HepG2 (cell line): ENCODE measurements around the gene CENPE. TPM values are rescaled to one million over a fixed set of nuclear protein-coding genes. Genes with fewer than 3 reads are reported as not detected.

ENCODE experiments used
- CCDC6 ChIP-seq: sonication (generic); formaldehyde crosslinking; IDR thresholded peaks from 2 replicates; pipeline ENCODE4 v1.8.1; 2022; ENCODE audit warnings: mild to moderate bottlenecking, missing genetic modification reagents, moderate library complexity
- ERF ChIP-seq: IDR thresholded peaks from 2 replicates; pipeline ENCODE4 v1.6.1; 2018; ENCODE audit warnings: missing biosample characterization, missing genetic modification reagents
- FLYWCH1 ChIP-seq: sonication (generic); formaldehyde crosslinking; IDR thresholded peaks from 2 replicates; pipeline ENCODE4 v1.8.1; 2023; ENCODE audit warnings: mild to moderate bottlenecking, missing genetic modification reagents
- JUNB ChIP-seq: sonication (generic); formaldehyde crosslinking; IDR thresholded peaks from 2 replicates; pipeline ENCODE4 v1.8.0; 2022; ENCODE audit warnings: missing genetic modification reagents, mild to moderate bottlenecking, borderline replicate concordance
- MAF1 ChIP-seq: sonication (generic); formaldehyde crosslinking; IDR thresholded peaks from 2 replicates; pipeline ENCODE4 v1.5.0; 2020; ENCODE audit warnings: missing genetic modification reagents, borderline replicate concordance
- MAFK ChIP-seq, 2 experiments: IDR thresholded peaks in 1 of 2; conservative IDR thresholded peaks in 1 of 2; 2 replicates each; pipeline ENCODE4 v1.6.1; 2011; ENCODE audit warnings: improper control_type of control experiment in 2 of 2, low read length in 2 of 2
- MTA1 ChIP-seq: sonication (generic); formaldehyde crosslinking; IDR thresholded peaks from 2 replicates; pipeline ENCODE4 v1.4.0; 2020; ENCODE audit warnings: missing genetic modification reagents, mild to moderate bottlenecking, borderline replicate concordance
- MTA3 ChIP-seq: sonication (generic); formaldehyde crosslinking; IDR thresholded peaks from 2 replicates; pipeline ENCODE4 v1.4.0; 2020; ENCODE audit warnings: missing genetic modification reagents
- PLSCR1 ChIP-seq: sonication (generic); formaldehyde crosslinking; IDR thresholded peaks from 2 replicates; pipeline ENCODE4 v1.5.0; 2020; ENCODE audit warnings: missing genetic modification reagents, mild to moderate bottlenecking, borderline replicate concordance
- PPARG ChIP-seq: conservative IDR thresholded peaks from 2 replicates; pipeline ENCODE4 v1.6.1; 2016; ENCODE audit warnings: missing biosample characterization, missing genetic modification reagents
- SIN3A ChIP-seq: IDR thresholded peaks from 2 replicates; pipeline ENCODE4 v1.6.1; 2011; ENCODE audit warnings: low read depth, mild to moderate bottlenecking, control low read depth, low read length, borderline replicate concordance
- SIX1 ChIP-seq: sonication (generic); formaldehyde crosslinking; IDR thresholded peaks from 2 replicates; pipeline ENCODE4 v1.4.0; 2020; ENCODE audit warnings: missing genetic modification reagents, borderline replicate concordance
- TGIF2 ChIP-seq: IDR thresholded peaks from 2 replicates; pipeline ENCODE4 v1.6.1; 2016; ENCODE audit warnings: control low read depth, missing compliant biosample characterization
- TIGD3 ChIP-seq: sonication (generic); formaldehyde crosslinking; IDR thresholded peaks from 2 replicates; pipeline ENCODE4 v1.5.1; 2020; ENCODE audit warnings: mild to moderate bottlenecking, missing genetic modification reagents, borderline replicate concordance
- XBP1 ChIP-seq: sonication (generic); formaldehyde crosslinking; IDR thresholded peaks from 2 replicates; pipeline ENCODE4 v1.5.0; 2020; ENCODE audit warnings: missing genetic modification reagents
- ZNF224 ChIP-seq: sonication (generic); formaldehyde crosslinking; IDR thresholded peaks from 2 replicates; pipeline ENCODE4 v1.5.0; 2020; ENCODE audit warnings: mild to moderate bottlenecking, missing genetic modification reagents
- ZNF296 ChIP-seq: sonication (generic); formaldehyde crosslinking; conservative IDR thresholded peaks from 2 replicates; pipeline ENCODE4 v1.5.0; 2020; ENCODE audit warnings: mild to moderate bottlenecking, missing genetic modification reagents
- ZNF639 ChIP-seq: conservative IDR thresholded peaks from 2 replicates; pipeline ENCODE4 v1.6.1; 2018; ENCODE audit warnings: missing genetic modification reagents
- ZNF780A ChIP-seq: sonication (generic); formaldehyde crosslinking; IDR thresholded peaks from 2 replicates; pipeline ENCODE4 v1.8.0; 2022; ENCODE audit warnings: mild to moderate bottlenecking, missing genetic modification reagents, moderate library complexity
- ZSCAN9 ChIP-seq: IDR thresholded peaks from 2 replicates; pipeline ENCODE4 v1.6.1; 2016; ENCODE audit warnings: borderline replicate concordance
- polyA plus RNA-seq, 8 experiments: library from polyadenylated mRNA; depleted of rRNA in 3 of 8; stranded (reverse) in 7 of 8; unstranded in 1 of 8; fragments of >200 nt; fragmentation: Illumina TruSeq in 4 of 8; extraction: Trizol in 4 of 8; gene quantifications; 2 replicates each; pipeline versions ENCODE4 v1.2.1 to v1.2.3, GENCODE V29; 2011 to 2016; ENCODE audit warnings: low read depth in 4 of 8, missing spikeins in 1 of 8, mixed read lengths in 1 of 8; ENCODE audit not compliant: insufficient read depth in 1 of 8
- total RNA-seq, 5 experiments: library from RNA; depleted of rRNA; stranded (reverse); fragments of >200 nt; fragmentation: Illumina TruSeq; extraction: Trizol; gene quantifications; 2 replicates each; pipeline ENCODE4 v1.2.3, GENCODE V29; 2016; ENCODE audit warnings: low read depth in 1 of 5
- TF ChIP-seq, protein P1 (sequence below): sonication (generic); formaldehyde crosslinking; conservative IDR thresholded peaks from 2 replicates; pipeline ENCODE4 v1.4.0; 2020; ENCODE audit warnings: missing genetic modification reagents
- TF ChIP-seq, protein P2 (sequence below): sonication (generic); formaldehyde crosslinking; IDR thresholded peaks from 2 replicates; pipeline ENCODE4 v1.8.0; 2022; ENCODE audit warnings: mild to moderate bottlenecking, missing genetic modification reagents; ENCODE audit not compliant: insufficient replicate concordance

The CENPE gene
- total and polyA plus RNA-seq, 2 of the 13 experiments (the other 11 are each of a cell fraction or from before 2014, with no cell fraction given): 2.1 to 19.8 TPM

- TF ChIP-seq, protein P1, sequence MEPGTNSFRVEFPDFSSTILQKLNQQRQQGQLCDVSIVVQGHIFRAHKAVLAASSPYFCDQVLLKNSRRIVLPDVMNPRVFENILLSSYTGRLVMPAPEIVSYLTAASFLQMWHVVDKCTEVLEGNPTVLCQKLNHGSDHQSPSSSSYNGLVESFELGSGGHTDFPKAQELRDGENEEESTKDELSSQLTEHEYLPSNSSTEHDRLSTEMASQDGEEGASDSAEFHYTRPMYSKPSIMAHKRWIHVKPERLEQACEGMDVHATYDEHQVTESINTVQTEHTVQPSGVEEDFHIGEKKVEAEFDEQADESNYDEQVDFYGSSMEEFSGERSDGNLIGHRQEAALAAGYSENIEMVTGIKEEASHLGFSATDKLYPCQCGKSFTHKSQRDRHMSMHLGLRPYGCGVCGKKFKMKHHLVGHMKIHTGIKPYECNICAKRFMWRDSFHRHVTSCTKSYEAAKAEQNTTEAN: peak; percentile 52; the same call in 1 of the 2 replicates
- TF ChIP-seq TIGD3 (CRISPR knock-in tag) (no peak), TGIF2 (CRISPR knock-in tag) (no peak), ZNF639 (CRISPR knock-in tag) (no peak), MAF1 (CRISPR knock-in tag) (no peak), CCDC6 (CRISPR knock-in tag) (no peak), SIX1 (no peak), XBP1 (CRISPR knock-in tag) (no peak), PPARG (no peak), MTA1 (CRISPR knock-in tag) (no peak), ZNF296 (CRISPR knock-in tag) (no peak), ZNF780A (CRISPR knock-in tag) (no peak), ZNF224 (CRISPR knock-in tag) (no peak), JUNB (CRISPR knock-in tag) (no peak), FLYWCH1 (CRISPR knock-in tag) (no peak), MAFK (conservative IDR thresholded peaks at IDR 0.05 in 1 of 2, IDR thresholded peaks at IDR 0.05 in 1 of 2; ENCODE audit: low read length in 2 of 2) (no peak), ERF (CRISPR knock-in tag) (0 out of 2 replicates have a peak, but pooled peaks have one; percentile 9), PLSCR1 (CRISPR knock-in tag) (no peak; the same call in 1 of the 2 replicates), ZSCAN9 (CRISPR knock-in tag) (no peak), SIN3A (0 out of 2 replicates have a peak, but pooled peaks have one; percentile 21), MTA3 (CRISPR knock-in tag) (no peak)
- TF ChIP-seq, protein P2, sequence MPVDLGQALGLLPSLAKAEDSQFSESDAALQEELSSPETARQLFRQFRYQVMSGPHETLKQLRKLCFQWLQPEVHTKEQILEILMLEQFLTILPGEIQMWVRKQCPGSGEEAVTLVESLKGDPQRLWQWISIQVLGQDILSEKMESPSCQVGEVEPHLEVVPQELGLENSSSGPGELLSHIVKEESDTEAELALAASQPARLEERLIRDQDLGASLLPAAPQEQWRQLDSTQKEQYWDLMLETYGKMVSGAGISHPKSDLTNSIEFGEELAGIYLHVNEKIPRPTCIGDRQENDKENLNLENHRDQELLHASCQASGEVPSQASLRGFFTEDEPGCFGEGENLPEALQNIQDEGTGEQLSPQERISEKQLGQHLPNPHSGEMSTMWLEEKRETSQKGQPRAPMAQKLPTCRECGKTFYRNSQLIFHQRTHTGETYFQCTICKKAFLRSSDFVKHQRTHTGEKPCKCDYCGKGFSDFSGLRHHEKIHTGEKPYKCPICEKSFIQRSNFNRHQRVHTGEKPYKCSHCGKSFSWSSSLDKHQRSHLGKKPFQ: peak; percentile 59
Measured at GRCh38 chr4:103076747-103077347, 121.3 kb downstream of the CENPE start, which contains the start of gene SLC9B2 (continued).
